Endodermal cell (in vitro differentiated cells): Measurements from ENCODE around the gene ATE1. TPM values are rescaled to one million over a fixed set of nuclear protein-coding genes. Genes with fewer than 3 reads are reported as not detected.

Experiments used
- DNase-seq: peaks from one replicate; pipeline ENCODE4 v3.0.0-alpha.2; 2017
- H3K27ac ChIP-seq: 2 replicates; pipeline ENCODE4 v1.5.1; 2013; ENCODE audit warnings: mild to moderate bottlenecking, low read depth, low read length, moderate library complexity
- H3K27me3 ChIP-seq: 2 replicates; pipeline ENCODE4 v1.6.1; 2013; ENCODE audit warnings: mild to moderate bottlenecking, low read length, moderate library complexity; ENCODE audit not compliant: insufficient read depth, control insufficient read depth, poor library complexity, severe bottlenecking
- H3K36me3 ChIP-seq: 2 replicates; pipeline ENCODE4 v1.7.0; 2013; ENCODE audit warnings: mild to moderate bottlenecking, low read length, moderate library complexity; ENCODE audit not compliant: control insufficient read depth, insufficient read depth
- H3K4me1 ChIP-seq: one replicate; pipeline ENCODE4 v1.7.0; 2013; ENCODE audit warnings: low read length; ENCODE audit not compliant: control insufficient read depth, insufficient read depth
- H3K4me3 ChIP-seq: 2 replicates; pipeline ENCODE4 v1.5.1; 2013; ENCODE audit warnings: mild to moderate bottlenecking, low read length, moderate library complexity
- H3K9ac ChIP-seq: 2 replicates; pipeline ENCODE4 v1.6.1; 2013; ENCODE audit warnings: mild to moderate bottlenecking, low read length, moderate library complexity; ENCODE audit not compliant: poor library complexity, severe bottlenecking; ENCODE audit errors: extremely low read depth
- H3K9me3 ChIP-seq: 2 replicates; pipeline ENCODE4 v1.6.1; 2013; ENCODE audit warnings: mild to moderate bottlenecking, low read length, moderate library complexity; ENCODE audit not compliant: control insufficient read depth
- H3K27ac Mint-ChIP-seq: 2 replicates; pipeline ENCODE4 v1.8.0; 2020; ENCODE audit warnings: mixed read lengths
- H3K27me3 Mint-ChIP-seq: 2 replicates; pipeline ENCODE4 v1.8.0; 2021; ENCODE audit warnings: mild to moderate bottlenecking, mixed read lengths; ENCODE audit not compliant: insufficient read depth
- H3K36me3 Mint-ChIP-seq: 2 replicates; pipeline ENCODE4 v1.8.0; 2020; ENCODE audit warnings: low read depth, mixed read lengths
- H3K4me1 Mint-ChIP-seq: 2 replicates; pipeline ENCODE4 v1.8.0; 2020; ENCODE audit warnings: mixed read lengths
- H3K4me3 Mint-ChIP-seq: 2 replicates; pipeline ENCODE4 v1.8.0; 2020; ENCODE audit warnings: mild to moderate bottlenecking, moderate library complexity, mixed read lengths
- H3K9me3 Mint-ChIP-seq: 2 replicates; pipeline ENCODE4 v1.8.0; 2020; ENCODE audit warnings: mild to moderate bottlenecking, mixed read lengths
- WGBS, 2 experiments: methylation state at CpG; one replicate each; pipeline versions ENCODE4 v1.1.5 to v1.1.7; 2013; ENCODE audit warnings: missing lambda C conversion rate in 2 of 2, mixed read lengths in 1 of 2; ENCODE audit not compliant: insufficient coverage in 1 of 2, insufficient read length in 1 of 2; 5-methylcytosine and 5-hydroxymethylcytosine counted together
- total RNA-seq, 2 donors: library from RNA; stranded (reverse); fragmentation: NEBNext Ultra II Directional in 1 of 2; extraction: Animal tissue kit (Norgen Biotek cat#: 25700) in 1 of 2; gene quantifications; 2 replicates in 1 of 2; 3 replicates in 1 of 2; pipeline ENCODE4 v1.2.1, GENCODE V29; 2021
- TF ChIP-seq, protein P1 (sequence below): fragments of 200-600 bp; sonication (generic); conservative IDR thresholded peaks from 2 replicates; pipeline ENCODE4 v1.5.0; 2021; ENCODE audit warnings: antibody characterized with exemption, mild to moderate bottlenecking

The ATE1 gene
- total RNA-seq, 2 donors from 2014 or later: 31.2 to 32.2 TPM

DNA sequence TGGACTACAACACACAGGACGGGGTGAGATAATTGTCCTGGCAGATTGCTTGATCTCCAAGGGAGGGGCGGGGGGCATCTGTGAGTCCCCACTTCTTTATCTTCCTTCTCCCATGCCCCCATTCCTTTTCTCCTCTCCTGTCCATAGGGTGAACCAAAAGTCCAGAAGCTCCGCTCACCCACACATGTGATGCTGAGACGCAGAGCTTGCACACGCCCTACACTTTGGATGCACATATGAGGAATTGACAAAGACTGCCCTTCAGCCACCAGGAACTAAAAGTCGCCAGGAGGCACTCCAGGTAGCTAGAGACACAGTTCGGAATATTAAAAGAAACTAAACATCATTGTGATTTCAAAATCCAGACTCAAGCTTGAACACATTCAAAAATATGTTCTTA lies 216.9 kb downstream of the ATE1 start:
- Histone ChIP-seq H3K4me1 (peaks cover 12% of the 10 kb centered on the region), H3K4me3 (no peak overlapping the region), H3K27me3 (peaks cover 19% of the 10 kb centered on the region), H3K9ac (no peak overlapping the region), H3K27ac (peak overlapping the region; percentile 94), H3K36me3 (no peaks in the 10 kb centered on the region), H3K9me3 (peaks cover 20% of the 10 kb centered on the region)
- TF ChIP-seq, protein P1, sequence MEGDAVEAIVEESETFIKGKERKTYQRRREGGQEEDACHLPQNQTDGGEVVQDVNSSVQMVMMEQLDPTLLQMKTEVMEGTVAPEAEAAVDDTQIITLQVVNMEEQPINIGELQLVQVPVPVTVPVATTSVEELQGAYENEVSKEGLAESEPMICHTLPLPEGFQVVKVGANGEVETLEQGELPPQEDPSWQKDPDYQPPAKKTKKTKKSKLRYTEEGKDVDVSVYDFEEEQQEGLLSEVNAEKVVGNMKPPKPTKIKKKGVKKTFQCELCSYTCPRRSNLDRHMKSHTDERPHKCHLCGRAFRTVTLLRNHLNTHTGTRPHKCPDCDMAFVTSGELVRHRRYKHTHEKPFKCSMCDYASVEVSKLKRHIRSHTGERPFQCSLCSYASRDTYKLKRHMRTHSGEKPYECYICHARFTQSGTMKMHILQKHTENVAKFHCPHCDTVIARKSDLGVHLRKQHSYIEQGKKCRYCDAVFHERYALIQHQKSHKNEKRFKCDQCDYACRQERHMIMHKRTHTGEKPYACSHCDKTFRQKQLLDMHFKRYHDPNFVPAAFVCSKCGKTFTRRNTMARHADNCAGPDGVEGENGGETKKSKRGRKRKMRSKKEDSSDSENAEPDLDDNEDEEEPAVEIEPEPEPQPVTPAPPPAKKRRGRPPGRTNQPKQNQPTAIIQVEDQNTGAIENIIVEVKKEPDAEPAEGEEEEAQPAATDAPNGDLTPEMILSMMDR: no peak
- peaks cover 19% of the 10 kb centered on the region for H3K4me1 Mint-ChIP-seq
- no peak overlapping the region for H3K27ac Mint-ChIP-seq
- DNase-seq: no peak
- H3K36me3 Mint-ChIP-seq: no peaks in the 10 kb centered on the region
- peaks cover 5% of the 10 kb centered on the region for H3K27me3 Mint-ChIP-seq
- WGBS, 2 experiments: 85 to 87% methylated on average over 6 to 7 of the region's 7 CpGs
- no peak overlapping the region for H3K4me3 Mint-ChIP-seq
- peaks cover 16% of the 10 kb centered on the region for H3K9me3 Mint-ChIP-seq

DNA sequence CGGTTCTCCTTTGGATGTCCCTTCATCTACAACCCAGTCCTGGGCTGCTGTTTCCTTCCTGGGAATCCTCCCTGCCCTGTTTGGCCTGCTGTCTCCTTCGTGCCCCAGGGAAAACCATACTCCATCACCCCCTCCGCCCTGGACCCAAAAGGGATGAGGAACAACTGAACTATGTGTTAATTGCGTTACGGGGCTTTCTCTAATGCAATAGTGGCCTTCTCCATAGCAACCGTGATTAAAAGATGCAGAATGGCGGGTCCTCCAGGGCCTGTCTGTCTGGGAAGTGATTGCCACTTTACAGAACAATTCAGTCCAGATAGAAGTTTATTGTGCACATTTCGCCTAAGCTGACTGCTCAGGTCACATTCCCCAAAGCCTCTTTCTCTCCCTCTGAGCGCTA lies 217.6 kb downstream of the ATE1 start:
- H3K4me3 Mint-ChIP-seq: no peak overlapping the region
- Histone ChIP-seq H3K4me3 (no peak overlapping the region), H3K9me3 (peaks cover 14% of the 10 kb centered on the region), H3K27ac (peak overlapping the region; percentile 94), H3K4me1 (peaks cover 12% of the 10 kb centered on the region), H3K9ac (no peak overlapping the region), H3K36me3 (no peaks in the 10 kb centered on the region), H3K27me3 (peaks cover 19% of the 10 kb centered on the region)
- H3K36me3 Mint-ChIP-seq: no peaks in the 10 kb centered on the region
- no peak overlapping the region for H3K27ac Mint-ChIP-seq
- peaks cover 16% of the 10 kb centered on the region for H3K9me3 Mint-ChIP-seq
- peaks cover 5% of the 10 kb centered on the region for H3K27me3 Mint-ChIP-seq
- no peak for DNase-seq
- WGBS, 2 experiments: 66 to 86% methylated on average over 4 to 9 of the region's 9 CpGs
- TF ChIP-seq, protein P1: no peak
- H3K4me1 Mint-ChIP-seq: peaks cover 19% of the 10 kb centered on the region

DNA sequence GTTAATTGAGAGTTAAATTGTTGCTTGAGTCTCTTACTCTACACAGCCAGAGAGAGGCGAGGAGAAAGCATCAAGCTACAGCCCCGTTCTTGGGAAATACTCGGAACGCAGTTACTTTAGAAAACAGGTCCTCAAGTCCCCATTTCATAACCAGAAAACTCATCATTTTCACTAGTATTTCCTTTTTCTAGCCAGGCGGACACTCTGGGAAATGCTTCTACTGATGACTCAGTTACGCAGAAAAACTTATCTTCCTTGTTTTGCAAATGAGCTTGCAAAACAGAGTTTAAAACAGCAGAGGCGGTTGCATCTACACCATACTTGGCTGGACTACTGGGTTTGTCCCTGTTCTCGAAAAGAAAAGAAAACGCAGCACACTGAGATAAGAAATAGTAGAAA lies 218.2 kb downstream of the ATE1 start:
- Mint-ChIP-seq H3K36me3 (no peaks in the 10 kb centered on the region), H3K9me3 (peaks cover 13% of the 10 kb centered on the region), H3K4me3 (no peak overlapping the region), H3K27ac (no peak overlapping the region), H3K27me3 (peaks cover 5% of the 10 kb centered on the region), H3K4me1 (peaks cover 19% of the 10 kb centered on the region)
- Histone ChIP-seq H3K9me3 (peaks cover 11% of the 10 kb centered on the region), H3K9ac (no peak overlapping the region), H3K4me1 (peaks cover 12% of the 10 kb centered on the region), H3K27ac (peak overlapping the region; percentile 94), H3K36me3 (no peaks in the 10 kb centered on the region), H3K4me3 (no peak overlapping the region), H3K27me3 (peaks cover 19% of the 10 kb centered on the region)
- TF ChIP-seq, protein P1: no peak
- 61 to 65% methylated on average over 5 to 9 of the region's 9 CpGs for WGBS, 2 experiments
- no peak for DNase-seq
